ENCODE data around the gene C17orf58.

Gene C17orf58

DNA sequence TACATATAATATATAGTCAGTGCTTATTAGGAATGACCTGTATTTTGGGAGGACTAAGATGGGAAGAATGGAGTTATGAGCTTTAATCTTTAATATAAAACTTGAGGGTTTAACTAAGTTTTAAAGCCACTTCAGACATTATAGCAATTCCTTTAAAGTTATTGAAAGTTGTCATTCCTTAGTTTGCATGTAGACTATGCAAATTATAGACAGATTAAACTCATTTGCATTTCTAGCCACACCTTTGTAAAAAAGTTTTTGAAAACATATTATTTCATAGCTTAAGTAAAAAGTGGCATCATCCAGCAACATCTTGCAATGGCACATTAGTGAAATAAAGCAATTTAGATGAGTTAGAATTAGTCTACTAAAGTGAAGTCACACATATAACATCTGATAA is 49.8 kb downstream of the C17orf58 start:
- TF ChIP-seq FOXP2 (optimal IDR thresholded peaks at IDR 0.05; ENCODE audit: borderline replicate concordance, extremely low read depth, extremely low read length, insufficient read depth), result no peak
- TF ChIP-seq TAF1 (IDR thresholded peaks at IDR 0.05; ENCODE audit: borderline replicate concordance, insufficient read depth, low read length), result no peak
- TF ChIP-seq POLR2AphosphoS5 (IDR thresholded peaks at IDR 0.05; ENCODE audit: low read depth, low read length), result no peak
- TF ChIP-seq, protein P1, sequence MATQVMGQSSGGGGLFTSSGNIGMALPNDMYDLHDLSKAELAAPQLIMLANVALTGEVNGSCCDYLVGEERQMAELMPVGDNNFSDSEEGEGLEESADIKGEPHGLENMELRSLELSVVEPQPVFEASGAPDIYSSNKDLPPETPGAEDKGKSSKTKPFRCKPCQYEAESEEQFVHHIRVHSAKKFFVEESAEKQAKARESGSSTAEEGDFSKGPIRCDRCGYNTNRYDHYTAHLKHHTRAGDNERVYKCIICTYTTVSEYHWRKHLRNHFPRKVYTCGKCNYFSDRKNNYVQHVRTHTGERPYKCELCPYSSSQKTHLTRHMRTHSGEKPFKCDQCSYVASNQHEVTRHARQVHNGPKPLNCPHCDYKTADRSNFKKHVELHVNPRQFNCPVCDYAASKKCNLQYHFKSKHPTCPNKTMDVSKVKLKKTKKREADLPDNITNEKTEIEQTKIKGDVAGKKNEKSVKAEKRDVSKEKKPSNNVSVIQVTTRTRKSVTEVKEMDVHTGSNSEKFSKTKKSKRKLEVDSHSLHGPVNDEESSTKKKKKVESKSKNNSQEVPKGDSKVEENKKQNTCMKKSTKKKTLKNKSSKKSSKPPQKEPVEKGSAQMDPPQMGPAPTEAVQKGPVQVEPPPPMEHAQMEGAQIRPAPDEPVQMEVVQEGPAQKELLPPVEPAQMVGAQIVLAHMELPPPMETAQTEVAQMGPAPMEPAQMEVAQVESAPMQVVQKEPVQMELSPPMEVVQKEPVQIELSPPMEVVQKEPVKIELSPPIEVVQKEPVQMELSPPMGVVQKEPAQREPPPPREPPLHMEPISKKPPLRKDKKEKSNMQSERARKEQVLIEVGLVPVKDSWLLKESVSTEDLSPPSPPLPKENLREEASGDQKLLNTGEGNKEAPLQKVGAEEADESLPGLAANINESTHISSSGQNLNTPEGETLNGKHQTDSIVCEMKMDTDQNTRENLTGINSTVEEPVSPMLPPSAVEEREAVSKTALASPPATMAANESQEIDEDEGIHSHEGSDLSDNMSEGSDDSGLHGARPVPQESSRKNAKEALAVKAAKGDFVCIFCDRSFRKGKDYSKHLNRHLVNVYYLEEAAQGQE (IDR thresholded peaks at IDR 0.05; ENCODE audit: insufficient read depth in 1 of 2, low read depth in 2 of 2, low read length in 2 of 2), result no peak
- no peak for TF ChIP-seq SIN3A (IDR thresholded peaks at IDR 0.05; ENCODE audit: borderline replicate concordance, insufficient read depth, low read length)

DNA sequence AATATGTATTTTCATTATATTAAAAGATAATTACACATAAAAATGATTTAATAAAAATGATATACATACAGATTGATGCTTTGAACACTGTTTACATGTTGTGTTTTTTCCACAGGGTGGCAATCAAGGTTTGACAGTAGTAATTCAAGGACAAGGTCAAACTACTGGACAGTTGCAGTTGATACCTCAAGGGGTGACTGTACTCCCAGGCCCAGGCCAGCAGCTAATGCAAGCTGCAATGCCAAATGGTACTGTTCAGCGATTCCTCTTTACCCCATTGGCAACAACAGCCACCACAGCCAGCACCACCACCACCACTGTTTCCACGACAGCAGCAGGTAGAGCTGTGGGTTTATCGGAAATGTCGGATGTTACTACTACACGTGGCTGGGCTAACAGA is 52.2 kb downstream of the C17orf58 start:
- TF ChIP-seq POLR2AphosphoS5 (IDR thresholded peaks at IDR 0.05; ENCODE audit: low read depth, low read length), result no peak
- TF ChIP-seq FOXP2 (optimal IDR thresholded peaks at IDR 0.05; ENCODE audit: borderline replicate concordance, extremely low read depth, extremely low read length, insufficient read depth), result no peak
- no peak for TF ChIP-seq TAF1 (IDR thresholded peaks at IDR 0.05; ENCODE audit: borderline replicate concordance, insufficient read depth, low read length)

DNA sequence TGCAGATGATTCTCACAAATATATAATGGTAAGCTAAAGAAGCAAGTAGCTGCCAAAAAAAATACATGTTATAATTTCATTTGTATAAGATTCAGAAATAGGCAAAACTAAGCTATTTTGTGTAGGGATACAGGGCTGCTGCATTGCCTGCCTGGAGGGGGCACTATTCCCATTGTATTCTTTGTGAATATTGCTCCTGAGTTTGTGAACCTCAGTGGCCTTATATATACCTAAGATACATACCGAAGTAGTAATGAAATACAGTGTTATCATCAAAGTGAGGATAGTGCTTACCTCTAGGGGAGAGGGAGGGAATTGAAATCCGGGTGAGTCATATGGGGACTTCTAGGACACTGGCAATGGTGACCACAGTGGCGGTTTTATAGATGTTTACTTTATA is 53.5 kb downstream of the C17orf58 start:
- no peak for TF ChIP-seq SIN3A (IDR thresholded peaks at IDR 0.05; ENCODE audit: borderline replicate concordance, insufficient read depth, low read length)
- TF ChIP-seq, protein P1 (IDR thresholded peaks at IDR 0.05; ENCODE audit: insufficient read depth in 1 of 2, low read depth in 2 of 2, low read length in 2 of 2), result no peak
- no peak for TF ChIP-seq POLR2AphosphoS5 (IDR thresholded peaks at IDR 0.05; ENCODE audit: low read depth, low read length)
- no peak for TF ChIP-seq FOXP2 (optimal IDR thresholded peaks at IDR 0.05; ENCODE audit: borderline replicate concordance, extremely low read depth, extremely low read length, insufficient read depth)
- TF ChIP-seq TAF1 (IDR thresholded peaks at IDR 0.05; ENCODE audit: borderline replicate concordance, insufficient read depth, low read length), result no peak
